HFFc6 (cell line): ENCODE results near the gene PTGER4. TPM values are rescaled to one million over a fixed set of nuclear protein-coding genes. Genes with fewer than 3 reads are reported as not detected.

Experiments used
- DNase-seq: peaks from one replicate; pipeline ENCODE4 v3.0.0-alpha.2; 2018
- H3K27ac Mint-ChIP-seq: 2 replicates; pipeline ENCODE4 v1.8.0; 2020; ENCODE audit warnings: mild to moderate bottlenecking, mixed read lengths
- H3K27me3 Mint-ChIP-seq: 2 replicates; pipeline ENCODE4 v1.8.0; 2021; ENCODE audit warnings: mild to moderate bottlenecking, moderate library complexity, mixed read lengths; ENCODE audit not compliant: insufficient read depth
- H3K36me3 Mint-ChIP-seq: 2 replicates; pipeline ENCODE4 v1.8.0; 2021; ENCODE audit warnings: low read depth, mixed read lengths
- H3K4me1 Mint-ChIP-seq: 2 replicates; pipeline ENCODE4 v1.8.0; 2020; ENCODE audit warnings: low read depth, mixed read lengths
- H3K4me3 Mint-ChIP-seq: 2 replicates; pipeline ENCODE4 v1.8.0; 2020; ENCODE audit warnings: mild to moderate bottlenecking, moderate library complexity, mixed read lengths
- H3K9me3 Mint-ChIP-seq: 2 replicates; pipeline ENCODE4 v1.8.0; 2020; ENCODE audit warnings: mild to moderate bottlenecking, mixed read lengths
- total RNA-seq, 6 experiments: library from RNA; stranded (reverse); fragmentation: NEBNext Ultra II Directional; extraction: Animal tissue kit (Norgen Biotek cat#: 25700); gene quantifications; 2 replicates in 1 of 6; 3 replicates in 5 of 6; pipeline ENCODE4 v1.2.3, GENCODE V29; 2021
- TF ChIP-seq, protein P1 (sequence below): fragments of 200-600 bp; sonication (generic); IDR thresholded peaks from 2 replicates; pipeline ENCODE4 v1.5.0; 2021; ENCODE audit warnings: antibody characterized with exemption, mild to moderate bottlenecking

PTGER4 gene
- total RNA-seq, 6 experiments from 2014 or later, result 1.4 to 5.1 (median 3.6) TPM

DNA sequence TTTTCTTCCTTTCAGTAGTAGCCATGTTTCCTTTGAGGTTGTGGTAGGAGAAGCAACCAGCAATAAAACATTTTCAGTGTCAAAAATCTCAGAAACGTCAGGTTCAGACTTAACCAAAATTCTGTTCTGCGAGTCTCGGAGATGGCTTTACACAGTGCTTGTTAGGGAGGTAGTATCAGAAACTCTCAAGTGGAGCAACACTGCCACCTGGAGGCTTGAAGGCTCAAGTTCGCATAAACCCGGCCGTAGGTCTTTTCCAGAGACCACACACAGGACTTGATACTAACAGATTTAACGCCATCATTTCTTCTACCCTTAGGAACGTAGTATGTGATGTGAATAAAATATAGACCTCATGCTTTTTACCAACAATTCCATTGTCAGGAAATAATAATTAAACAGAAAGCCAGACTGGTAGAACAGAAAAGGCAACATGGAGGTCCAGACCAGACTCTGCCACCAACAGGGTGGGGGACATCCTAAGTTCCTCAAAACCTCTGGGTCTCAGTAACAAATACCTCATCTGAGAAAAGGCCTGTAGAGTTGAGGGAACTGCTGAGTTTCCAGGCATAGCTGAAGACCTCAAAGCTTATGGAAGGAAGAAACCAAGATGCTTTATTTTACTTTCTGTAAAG is 8.5 kb downstream of the PTGER4 start:
- peaks cover 11% of the 10 kb centered on the region; the same call in 1 of the 2 replicates for H3K36me3 Mint-ChIP-seq
- H3K9me3 Mint-ChIP-seq, result no peaks in the 10 kb centered on the region
- H3K27ac Mint-ChIP-seq, result peak overlapping the region; percentile 74
- peaks cover 66% of the 10 kb centered on the region for H3K4me1 Mint-ChIP-seq
- peak; percentile 63 for DNase-seq
- TF ChIP-seq, protein P1, sequence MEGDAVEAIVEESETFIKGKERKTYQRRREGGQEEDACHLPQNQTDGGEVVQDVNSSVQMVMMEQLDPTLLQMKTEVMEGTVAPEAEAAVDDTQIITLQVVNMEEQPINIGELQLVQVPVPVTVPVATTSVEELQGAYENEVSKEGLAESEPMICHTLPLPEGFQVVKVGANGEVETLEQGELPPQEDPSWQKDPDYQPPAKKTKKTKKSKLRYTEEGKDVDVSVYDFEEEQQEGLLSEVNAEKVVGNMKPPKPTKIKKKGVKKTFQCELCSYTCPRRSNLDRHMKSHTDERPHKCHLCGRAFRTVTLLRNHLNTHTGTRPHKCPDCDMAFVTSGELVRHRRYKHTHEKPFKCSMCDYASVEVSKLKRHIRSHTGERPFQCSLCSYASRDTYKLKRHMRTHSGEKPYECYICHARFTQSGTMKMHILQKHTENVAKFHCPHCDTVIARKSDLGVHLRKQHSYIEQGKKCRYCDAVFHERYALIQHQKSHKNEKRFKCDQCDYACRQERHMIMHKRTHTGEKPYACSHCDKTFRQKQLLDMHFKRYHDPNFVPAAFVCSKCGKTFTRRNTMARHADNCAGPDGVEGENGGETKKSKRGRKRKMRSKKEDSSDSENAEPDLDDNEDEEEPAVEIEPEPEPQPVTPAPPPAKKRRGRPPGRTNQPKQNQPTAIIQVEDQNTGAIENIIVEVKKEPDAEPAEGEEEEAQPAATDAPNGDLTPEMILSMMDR, result peak; percentile 97
- no peaks in the 10 kb centered on the region for H3K27me3 Mint-ChIP-seq
- H3K4me3 Mint-ChIP-seq, result peak overlapping the region; percentile 26

DNA sequence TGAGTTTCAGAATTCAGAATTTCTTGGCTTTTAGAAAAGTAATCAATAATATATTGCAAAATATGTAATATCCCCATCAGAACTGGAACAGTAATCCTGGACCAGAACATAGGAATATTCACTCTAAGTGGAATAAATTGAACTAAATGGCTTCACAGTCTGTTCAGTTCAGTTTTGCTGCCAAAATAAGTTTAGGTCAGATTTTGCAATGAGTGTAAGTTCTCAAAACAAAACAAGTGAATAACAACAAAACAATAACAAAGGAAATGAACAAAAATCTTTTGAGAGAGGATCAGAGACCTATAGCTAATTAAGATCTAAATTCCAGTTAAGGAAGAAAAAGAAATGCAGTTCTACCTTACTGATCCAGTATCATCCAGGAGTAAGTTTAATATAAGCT is 9.3 kb downstream of the PTGER4 start:
- Mint-ChIP-seq H3K27ac (peak overlapping the region; percentile 74; the same call in 1 of the 2 replicates), H3K4me3 (no peak overlapping the region; the same call in 1 of the 2 replicates), H3K4me1 (peaks cover 60% of the 10 kb centered on the region), H3K9me3 (no peaks in the 10 kb centered on the region), H3K27me3 (no peaks in the 10 kb centered on the region), H3K36me3 (peaks cover 11% of the 10 kb centered on the region; the same call in 1 of the 2 replicates)
- TF ChIP-seq, protein P1, result no peak
- DNase-seq, result no peak

DNA sequence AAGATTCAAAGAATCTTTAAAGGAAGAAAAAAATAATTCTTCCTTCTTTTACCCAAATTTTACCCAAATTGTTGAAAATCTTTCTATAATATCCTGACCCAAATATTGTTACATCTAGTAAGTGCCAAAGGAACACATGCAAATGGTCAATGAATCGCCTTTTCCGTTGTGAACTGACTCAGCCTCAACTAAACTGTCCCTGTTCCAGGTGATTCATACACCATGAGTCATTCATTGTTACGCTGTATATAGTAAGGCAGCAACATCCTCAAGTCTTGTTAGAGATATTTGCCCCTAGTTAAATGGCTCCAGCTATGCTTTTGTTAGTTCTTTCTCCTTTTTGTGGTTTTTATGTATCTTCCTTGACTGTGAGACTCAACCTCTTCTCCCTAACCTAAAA is 9.7 kb downstream of the PTGER4 start:
- Mint-ChIP-seq H3K27me3 (no peaks in the 10 kb centered on the region), H3K27ac (peak overlapping the region; percentile 74; the same call in 1 of the 2 replicates), H3K4me1 (peaks cover 55% of the 10 kb centered on the region), H3K36me3 (peaks cover 12% of the 10 kb centered on the region), H3K4me3 (no peak overlapping the region; the same call in 1 of the 2 replicates), H3K9me3 (no peaks in the 10 kb centered on the region)
- TF ChIP-seq, protein P1, result no peak
- peak; percentile 95 for DNase-seq

DNA sequence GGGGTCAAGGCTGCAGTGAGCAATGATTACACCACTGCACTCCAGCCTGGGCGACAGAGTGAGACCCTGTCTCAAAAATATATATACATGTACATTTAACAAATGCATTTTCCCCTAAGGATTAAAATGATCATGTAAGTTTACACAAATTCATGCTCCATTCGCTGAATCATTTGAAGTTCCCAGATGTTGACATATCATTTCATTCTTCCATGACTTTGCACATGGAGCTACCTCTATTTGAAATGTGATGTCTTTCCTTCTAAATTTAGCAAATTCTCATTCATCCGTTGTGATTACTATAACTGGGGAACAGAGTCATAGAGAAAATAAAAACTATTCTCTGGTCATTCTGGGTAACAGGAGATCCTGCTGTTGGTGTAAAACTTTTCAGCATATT is 10.6 kb downstream of the PTGER4 start:
- H3K27me3 Mint-ChIP-seq, result no peaks in the 10 kb centered on the region
- H3K4me3 Mint-ChIP-seq, result no peak overlapping the region
- peaks cover 50% of the 10 kb centered on the region for H3K4me1 Mint-ChIP-seq
- no peak for DNase-seq
- TF ChIP-seq, protein P1, result no peak
- H3K36me3 Mint-ChIP-seq, result peaks cover 16% of the 10 kb centered on the region
- H3K9me3 Mint-ChIP-seq, result no peaks in the 10 kb centered on the region
- peak overlapping the region; percentile 74 for H3K27ac Mint-ChIP-seq

- H3K4me3 Mint-ChIP-seq, result no peak overlapping the region
- peaks cover 16% of the 10 kb centered on the region for H3K36me3 Mint-ChIP-seq
- peaks cover 38% of the 10 kb centered on the region for H3K4me1 Mint-ChIP-seq
- TF ChIP-seq, protein P1, result no peak
- H3K9me3 Mint-ChIP-seq, result no peaks in the 10 kb centered on the region
- H3K27ac Mint-ChIP-seq, result no peak overlapping the region
- no peak for DNase-seq
- H3K27me3 Mint-ChIP-seq, result no peaks in the 10 kb centered on the region
Observed at GRCh38 chr5:40691894-40692293, 12.2 kb downstream of the PTGER4 start.
